Sigmoid colon (tissue), 7 donors: ENCODE results near the gene SESN1. TPM values are rescaled to one million over a fixed set of nuclear protein-coding genes. Genes with fewer than 3 reads are reported as not detected.
A peak's percentile ranks its signal among the peaks of the same experiment; 100 is the strongest.

Source experiments
- DNase-seq: peaks from one replicate; pipeline ENCODE4 v3.0.0-alpha.2; 2019
- H3K27ac ChIP-seq, 4 donors: fragments of 200-600 bp; sonication (generic); one replicate each; pipeline ENCODE4 v1.5.1; 2016 to 2019; ENCODE audit warnings: mild to moderate bottlenecking in 1 of 4
- H3K27me3 ChIP-seq, 3 donors: fragments of 200-600 bp; sonication (generic); one replicate each; pipeline ENCODE4 v1.5.1; 2019; ENCODE audit warnings: mild to moderate bottlenecking in 1 of 3
- H3K36me3 ChIP-seq, 4 donors: fragments of 200-600 bp; sonication (generic); one replicate each; pipeline ENCODE4 v1.5.1; 2016 to 2019
- H3K4me1 ChIP-seq, 4 donors: fragments of 200-600 bp; sonication (generic); one replicate each; pipeline ENCODE4 v1.5.1; 2017 to 2019
- H3K4me3 ChIP-seq, 4 donors: fragments of 200-600 bp; sonication (generic); one replicate each; pipeline ENCODE4 v1.5.1; 2017 to 2019; ENCODE audit warnings: mild to moderate bottlenecking in 2 of 4, moderate library complexity in 1 of 4
- H3K9me3 ChIP-seq, 4 donors: fragments of 200-600 bp in 3 of 4; sonication (generic) in 3 of 4; one replicate each; pipeline versions ENCODE4 v1.5.1 to v1.6.1; 2013 to 2019
- EP300 ChIP-seq, 4 donors: sonication (generic); formaldehyde crosslinking; IDR thresholded peaks; one replicate each; pipeline ENCODE4 v1.6.1; 2017; ENCODE audit warnings: antibody characterized with exemption in 4 of 4
- POLR2A ChIP-seq, 2 donors: fragments of 450-650 bp; IDR thresholded peaks; one replicate each; pipeline ENCODE4 v1.6.1; 2016; ENCODE audit warnings: antibody characterized with exemption in 2 of 2, mild to moderate bottlenecking in 2 of 2, moderate library complexity in 2 of 2
- POLR2AphosphoS5 ChIP-seq, 4 donors: sonication (generic); formaldehyde crosslinking; IDR thresholded peaks; one replicate each; pipeline ENCODE4 v1.6.1; 2017; ENCODE audit warnings: antibody characterized with exemption in 4 of 4
- WGBS, 2 donors: extraction: QIAGEN DNeasy Blood & Tissue Kit; methylation state at CpG; one replicate each; pipeline ENCODE4 v1.1.7; 2013; 5-methylcytosine and 5-hydroxymethylcytosine counted together
- intact Hi-C: fragments of 100-400 bp; cut with DNase I; formaldehyde crosslinking; loops from one replicate; pipeline ENCODE4 v1.15.1; 2023
- polyA plus RNA-seq, 3 donors: library from polyadenylated mRNA; stranded (reverse); fragments of 200-250 nt; gene quantifications; one replicate each; pipeline ENCODE4 v1.2.3, GENCODE V29; 2013
- total RNA-seq, 4 donors: library from RNA; depleted of rRNA; stranded (reverse); fragments of >200 nt; gene quantifications; one replicate each; pipeline ENCODE4 v1.1.0, GENCODE V29; 2016
- TF ChIP-seq, protein P1 (sequence below), 4 experiments: fragments of 450-650 bp in 3 of 4; fragments of 200-600 bp in 1 of 4; IDR thresholded peaks; one replicate each; pipeline ENCODE4 v1.5.1; 2016 to 2019; ENCODE audit warnings: antibody characterized with exemption in 4 of 4, mild to moderate bottlenecking in 3 of 4, moderate library complexity in 2 of 4
- donor health status: healthy with polysubstance abuse.
- donor health status: Bipolar disorder and iron deficiency.
- donor health status: healthy.

Gene SESN1
- total and polyA plus RNA-seq, 7 donors, result 18.3 to 144 (median 63.0) TPM

GRCh38 chr6:109000289-109000688 lies 94.4 kb downstream of the SESN1 start:
- Histone ChIP-seq H3K4me1 (peaks cover 0 to 66% (median 42%) of the 10 kb centered on the region in 4 donors), H3K27ac (peak overlapping the region in 2 of 4 donors; percentile 78 to 86), H3K27me3 (no peaks in the 10 kb centered on the region), H3K4me3 (no peak overlapping the region), H3K36me3 (peaks cover 7 to 59% (median 16%) of the 10 kb centered on the region in 4 donors), H3K9me3 (no peaks in the 10 kb centered on the region)
- intact Hi-C loops, result no loop called here
- WGBS, 2 donors, result 81 to 92% methylated on average over 2 of the region's 2 CpGs
- TF ChIP-seq POLR2AphosphoS5 (IDR thresholded peaks at IDR 0.05) (no peak), POLR2A (IDR thresholded peaks at IDR 0.05) (no peak)
- DNase-seq, result no peak

- Histone ChIP-seq H3K9me3 (no peaks in the 10 kb centered on the region), H3K36me3 (peaks cover 7 to 68% (median 16%) of the 10 kb centered on the region in 4 donors), H3K4me3 (no peak overlapping the region), H3K27ac (no peak overlapping the region), H3K27me3 (no peaks in the 10 kb centered on the region), H3K4me1 (peaks cover 0 to 58% (median 37%) of the 10 kb centered on the region in 4 donors)
- TF ChIP-seq POLR2AphosphoS5 (IDR thresholded peaks at IDR 0.05) (no peak), EP300 (IDR thresholded peaks at IDR 0.05) (no peak), POLR2A (IDR thresholded peaks at IDR 0.05) (no peak)
- TF ChIP-seq, protein P1, sequence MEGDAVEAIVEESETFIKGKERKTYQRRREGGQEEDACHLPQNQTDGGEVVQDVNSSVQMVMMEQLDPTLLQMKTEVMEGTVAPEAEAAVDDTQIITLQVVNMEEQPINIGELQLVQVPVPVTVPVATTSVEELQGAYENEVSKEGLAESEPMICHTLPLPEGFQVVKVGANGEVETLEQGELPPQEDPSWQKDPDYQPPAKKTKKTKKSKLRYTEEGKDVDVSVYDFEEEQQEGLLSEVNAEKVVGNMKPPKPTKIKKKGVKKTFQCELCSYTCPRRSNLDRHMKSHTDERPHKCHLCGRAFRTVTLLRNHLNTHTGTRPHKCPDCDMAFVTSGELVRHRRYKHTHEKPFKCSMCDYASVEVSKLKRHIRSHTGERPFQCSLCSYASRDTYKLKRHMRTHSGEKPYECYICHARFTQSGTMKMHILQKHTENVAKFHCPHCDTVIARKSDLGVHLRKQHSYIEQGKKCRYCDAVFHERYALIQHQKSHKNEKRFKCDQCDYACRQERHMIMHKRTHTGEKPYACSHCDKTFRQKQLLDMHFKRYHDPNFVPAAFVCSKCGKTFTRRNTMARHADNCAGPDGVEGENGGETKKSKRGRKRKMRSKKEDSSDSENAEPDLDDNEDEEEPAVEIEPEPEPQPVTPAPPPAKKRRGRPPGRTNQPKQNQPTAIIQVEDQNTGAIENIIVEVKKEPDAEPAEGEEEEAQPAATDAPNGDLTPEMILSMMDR (IDR thresholded peaks at IDR 0.05), result no peak
- WGBS, 2 donors, result 71 to 91% methylated on average over 5 of the region's 5 CpGs
- intact Hi-C loops, result no loop called here
- DNase-seq, result no peak
These were observed 95.2 kb downstream of the SESN1 start for GRCh38 chr6:108999428-108999827.

GRCh38 chr6:108998485-108998884 lies 96.2 kb downstream of the SESN1 start:
- H3K4me3 ChIP-seq, result no peak overlapping the region
- WGBS, 2 donors, result 93 to 94% methylated on average over 3 of the region's 3 CpGs
- intact Hi-C loops, result no loop called here
- peaks cover 0 to 48% (median 27%) of the 10 kb centered on the region in 4 donors for H3K4me1 ChIP-seq
- no peaks in the 10 kb centered on the region for H3K9me3 ChIP-seq
- no peak for DNase-seq
- TF ChIP-seq, protein P1 (IDR thresholded peaks at IDR 0.05), result no peak
- TF ChIP-seq POLR2A (IDR thresholded peaks at IDR 0.05) (no peak), POLR2AphosphoS5 (IDR thresholded peaks at IDR 0.05) (no peak), EP300 (IDR thresholded peaks at IDR 0.05) (no peak)
- no peak overlapping the region for H3K27ac ChIP-seq
- H3K27me3 ChIP-seq, result no peaks in the 10 kb centered on the region
- peaks cover 13 to 77% (median 20%) of the 10 kb centered on the region in 4 donors for H3K36me3 ChIP-seq

GRCh38 chr6:108996208-108996607 lies 98.4 kb downstream of the SESN1 start:
- no peak overlapping the region for H3K4me3 ChIP-seq
- intact Hi-C loops, result no loop called here
- H3K36me3 ChIP-seq, result peaks cover 25 to 99% (median 34%) of the 10 kb centered on the region in 4 donors
- peaks cover 0 to 27% (median 6%) of the 10 kb centered on the region in 4 donors for H3K4me1 ChIP-seq
- no peaks in the 10 kb centered on the region for H3K9me3 ChIP-seq
- no peak overlapping the region for H3K27ac ChIP-seq
- no peak for DNase-seq
- no peaks in the 10 kb centered on the region for H3K27me3 ChIP-seq
- TF ChIP-seq POLR2A (IDR thresholded peaks at IDR 0.05), result no peak
- TF ChIP-seq, protein P1 (IDR thresholded peaks at IDR 0.05), result no peak
- TF ChIP-seq EP300 (IDR thresholded peaks at IDR 0.05), result no peak
- TF ChIP-seq POLR2AphosphoS5 (IDR thresholded peaks at IDR 0.05), result no peak
- 93 to 97% methylated on average over 1 of the region's 1 CpG for WGBS, 2 donors

GRCh38 chr6:108995296-108995695 lies 99.3 kb downstream of the SESN1 start:
- Histone ChIP-seq H3K27ac (no peak overlapping the region), H3K9me3 (no peaks in the 10 kb centered on the region), H3K4me3 (no peak overlapping the region), H3K27me3 (no peaks in the 10 kb centered on the region), H3K36me3 (peaks cover 25 to 99% (median 41%) of the 10 kb centered on the region in 4 donors), H3K4me1 (peaks cover 0 to 17% (median 0%) of the 10 kb centered on the region in 4 donors)
- DNase-seq, result no peak
- TF ChIP-seq EP300 (IDR thresholded peaks at IDR 0.05) (no peak), POLR2AphosphoS5 (IDR thresholded peaks at IDR 0.05) (no peak), POLR2A (IDR thresholded peaks at IDR 0.05) (no peak)
- TF ChIP-seq, protein P1 (IDR thresholded peaks at IDR 0.05), result no peak
- intact Hi-C loops, result no loop called here
